ENCODE measurements around the gene C2orf49.

DNA sequence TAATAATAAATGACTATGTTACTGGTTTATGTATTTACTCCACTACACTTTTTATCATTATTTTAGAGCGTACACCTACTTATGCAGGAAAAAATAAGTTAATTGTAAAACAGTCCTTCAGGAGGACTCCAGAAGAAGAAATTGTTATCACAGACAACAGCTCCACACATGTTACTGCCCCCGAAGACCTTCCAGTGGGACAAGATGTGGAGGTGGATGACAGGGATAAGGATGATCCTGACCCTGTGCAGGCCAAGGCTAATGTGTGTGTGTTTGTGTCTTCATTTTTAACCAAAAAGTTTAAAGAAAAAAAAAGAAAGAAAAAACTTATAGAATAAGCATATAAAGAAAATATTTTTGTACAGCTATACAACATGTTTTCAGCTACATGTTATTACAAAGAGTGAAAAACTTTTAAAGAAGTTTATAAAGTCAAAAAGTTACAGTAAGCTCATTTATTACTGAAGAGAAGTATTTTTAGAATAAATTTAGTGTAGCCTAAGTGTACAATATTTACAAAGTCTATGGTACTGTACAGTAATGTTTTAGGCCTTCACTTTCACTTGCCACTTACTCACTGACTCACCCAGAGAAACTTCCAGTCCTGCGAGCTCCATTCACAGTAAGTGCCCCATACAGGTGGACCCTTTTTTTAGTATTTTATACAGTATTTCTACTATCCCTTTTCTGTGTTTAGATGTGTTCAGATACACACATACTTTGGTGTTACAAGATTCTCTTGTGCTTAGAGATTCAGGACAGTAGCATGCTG is 15.3 kb upstream of the C2orf49 start:
- TF ChIP-seq, protein P1, sequence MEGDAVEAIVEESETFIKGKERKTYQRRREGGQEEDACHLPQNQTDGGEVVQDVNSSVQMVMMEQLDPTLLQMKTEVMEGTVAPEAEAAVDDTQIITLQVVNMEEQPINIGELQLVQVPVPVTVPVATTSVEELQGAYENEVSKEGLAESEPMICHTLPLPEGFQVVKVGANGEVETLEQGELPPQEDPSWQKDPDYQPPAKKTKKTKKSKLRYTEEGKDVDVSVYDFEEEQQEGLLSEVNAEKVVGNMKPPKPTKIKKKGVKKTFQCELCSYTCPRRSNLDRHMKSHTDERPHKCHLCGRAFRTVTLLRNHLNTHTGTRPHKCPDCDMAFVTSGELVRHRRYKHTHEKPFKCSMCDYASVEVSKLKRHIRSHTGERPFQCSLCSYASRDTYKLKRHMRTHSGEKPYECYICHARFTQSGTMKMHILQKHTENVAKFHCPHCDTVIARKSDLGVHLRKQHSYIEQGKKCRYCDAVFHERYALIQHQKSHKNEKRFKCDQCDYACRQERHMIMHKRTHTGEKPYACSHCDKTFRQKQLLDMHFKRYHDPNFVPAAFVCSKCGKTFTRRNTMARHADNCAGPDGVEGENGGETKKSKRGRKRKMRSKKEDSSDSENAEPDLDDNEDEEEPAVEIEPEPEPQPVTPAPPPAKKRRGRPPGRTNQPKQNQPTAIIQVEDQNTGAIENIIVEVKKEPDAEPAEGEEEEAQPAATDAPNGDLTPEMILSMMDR (conservative IDR thresholded peaks at IDR 0.05; ENCODE audit: low read depth, low read length), result no peak
- no peak for TF ChIP-seq EZH2phosphoT487 (IDR thresholded peaks at IDR 0.05; ENCODE audit: borderline replicate concordance, low read length)

Measured in PC-3 (cell line).